Activated T-cell treated with anti-CD3 and anti-CD28 coated beads, Interleukin-2, amount 50 U/mL, for 72 hours (primary cell): ENCODE measurements around the gene ACE. TPM values are rescaled to one million over a fixed set of nuclear protein-coding genes. Genes with fewer than 3 reads are reported as not detected.
A peak's percentile ranks its signal among the peaks of the same experiment; 100 is the strongest.

Experiments used
- ATAC-seq, 2 donors: fragments of 150-1000 bp; cut with Tn5 transposase; replicated peaks in 1 of 2; 2 replicates each; pipeline ENCODE4 v1.10.0; 2021; ENCODE audit warnings: moderate library complexity in 2 of 2, mild to moderate bottlenecking in 1 of 2
- DNase-seq, 2 donors: peaks; one replicate each; pipeline ENCODE4 v3.0.0; 2021 to 2022; ENCODE audit warnings: mixed read lengths in 1 of 2
- H3K27ac Mint-ChIP-seq: one replicate; pipeline ENCODE4 v1.8.0; 2022; ENCODE audit warnings: mild to moderate bottlenecking, moderate library complexity, mixed read lengths
- H3K27me3 Mint-ChIP-seq: one replicate; pipeline ENCODE4 v1.8.0; 2022; ENCODE audit warnings: low read depth, mixed read lengths
- H3K36me3 Mint-ChIP-seq, 2 donors: one replicate each; pipeline ENCODE4 v1.8.0; 2022; ENCODE audit warnings: mixed read lengths in 2 of 2, mild to moderate bottlenecking in 1 of 2; ENCODE audit not compliant: insufficient read depth in 2 of 2
- H3K4me1 Mint-ChIP-seq: one replicate; pipeline ENCODE4 v1.8.0; 2022; ENCODE audit warnings: low read depth, mixed read lengths
- H3K4me3 Mint-ChIP-seq, 2 donors: one replicate each; pipeline ENCODE4 v1.8.0; 2022; ENCODE audit warnings: mild to moderate bottlenecking in 2 of 2, mixed read lengths in 2 of 2, moderate library complexity in 2 of 2
- H3K9me3 Mint-ChIP-seq, 2 donors: one replicate each; pipeline ENCODE4 v1.8.0; 2022; ENCODE audit warnings: mixed read lengths in 2 of 2
- total RNA-seq, 2 donors: library from RNA; stranded (reverse); gene quantifications; one replicate each; pipeline ENCODE4 v1.2.3, GENCODE V29; 2022

The ACE gene
- total RNA-seq, 2 donors from 2014 or later = 0.58 to 2.5 TPM

- Mint-ChIP-seq H3K27ac (no peak overlapping the region), H3K27me3 (no peaks in the 10 kb centered on the region), H3K36me3 (no peaks in the 10 kb centered on the region), H3K4me3 (no peak overlapping the region), H3K4me1 (no peaks in the 10 kb centered on the region), H3K9me3 (no peaks in the 10 kb centered on the region)
- no peak for ATAC-seq
- DNase-seq = no peak
Measured at GRCh38 chr17:63493411-63493810, 16.6 kb downstream of the ACE start.

GRCh38 chr17:63494300-63494928 lies 17.6 kb downstream of the ACE start:
- DNase-seq (no peak), ATAC-seq (no peak)
- no peaks in the 10 kb centered on the region for H3K27me3 Mint-ChIP-seq
- H3K27ac Mint-ChIP-seq = no peak overlapping the region
- no peaks in the 10 kb centered on the region for H3K4me1 Mint-ChIP-seq
- no peaks in the 10 kb centered on the region for H3K9me3 Mint-ChIP-seq
- H3K4me3 Mint-ChIP-seq = no peak overlapping the region
- no peaks in the 10 kb centered on the region for H3K36me3 Mint-ChIP-seq

- no peak for ATAC-seq
Measured at GRCh38 chr17:63495491-63495890, 18.6 kb downstream of the ACE start.

GRCh38 chr17:63496177-63496576 lies 19.3 kb downstream of the ACE start:
- Mint-ChIP-seq H3K4me1 (no peaks in the 10 kb centered on the region), H3K4me3 (no peak overlapping the region), H3K27ac (no peak overlapping the region), H3K9me3 (no peaks in the 10 kb centered on the region), H3K27me3 (peaks cover 9% of the 10 kb centered on the region), H3K36me3 (no peaks in the 10 kb centered on the region)
- ATAC-seq (no peak), DNase-seq (no peak)

More at GRCh38 chr17:63495491-63495890, 18.6 kb downstream of the ACE start:
- Mint-ChIP-seq H3K4me1 (no peaks in the 10 kb centered on the region), H3K27me3 (peaks cover 2% of the 10 kb centered on the region), H3K9me3 (no peaks in the 10 kb centered on the region), H3K36me3 (no peaks in the 10 kb centered on the region), H3K27ac (no peak overlapping the region), H3K4me3 (no peak overlapping the region)
- DNase-seq = no peak

GRCh38 chr17:63496663-63497400 lies 20.0 kb downstream of the ACE start:
- Mint-ChIP-seq H3K27me3 (peaks cover 15% of the 10 kb centered on the region), H3K27ac (no peak overlapping the region), H3K4me1 (no peaks in the 10 kb centered on the region), H3K4me3 (no peak overlapping the region), H3K9me3 (no peaks in the 10 kb centered on the region), H3K36me3 (no peaks in the 10 kb centered on the region)
- ATAC-seq (no peak), DNase-seq (no peak)

GRCh38 chr17:63497708-63498483 lies 21.0 kb downstream of the ACE start:
- H3K27ac Mint-ChIP-seq = no peak overlapping the region
- ATAC-seq (no peak), DNase-seq (no peak)
- H3K36me3 Mint-ChIP-seq = no peaks in the 10 kb centered on the region
- H3K4me1 Mint-ChIP-seq = no peaks in the 10 kb centered on the region
- peaks cover 18% of the 10 kb centered on the region for H3K27me3 Mint-ChIP-seq
- H3K4me3 Mint-ChIP-seq = no peak overlapping the region
- H3K9me3 Mint-ChIP-seq = no peaks in the 10 kb centered on the region

GRCh38 chr17:63498626-63499195 lies 21.9 kb downstream of the ACE start:
- H3K9me3 Mint-ChIP-seq = no peaks in the 10 kb centered on the region
- no peaks in the 10 kb centered on the region for H3K36me3 Mint-ChIP-seq
- H3K4me1 Mint-ChIP-seq = no peaks in the 10 kb centered on the region
- ATAC-seq = no peak
- DNase-seq = no peak
- no peak overlapping the region for H3K4me3 Mint-ChIP-seq
- no peak overlapping the region for H3K27ac Mint-ChIP-seq
- H3K27me3 Mint-ChIP-seq = peaks cover 22% of the 10 kb centered on the region

- peaks cover 39% of the 10 kb centered on the region for H3K27me3 Mint-ChIP-seq
- no peaks in the 10 kb centered on the region for H3K4me1 Mint-ChIP-seq
- H3K9me3 Mint-ChIP-seq = peaks cover 4% of the 10 kb centered on the region in 2 donors
- no peak overlapping the region for H3K4me3 Mint-ChIP-seq
- peak overlapping the region; percentile 10 for H3K27ac Mint-ChIP-seq
- DNase-seq (no peak), ATAC-seq (no peak)
- peaks cover 2 to 4% of the 10 kb centered on the region in 2 donors for H3K36me3 Mint-ChIP-seq
Measured at GRCh38 chr17:63500543-63501390, 23.9 kb downstream of the ACE start.

- no peak for ATAC-seq
- peaks cover 4 to 5% of the 10 kb centered on the region in 2 donors for H3K9me3 Mint-ChIP-seq
- H3K27ac Mint-ChIP-seq = no peak overlapping the region
Measured at GRCh38 chr17:63503341-63503705, 26.5 kb downstream of the ACE start.

GRCh38 chr17:63504261-63504660 lies 27.4 kb downstream of the ACE start:
- ATAC-seq = no peak
- no peak for DNase-seq
- H3K27ac Mint-ChIP-seq = no peak overlapping the region
- H3K27me3 Mint-ChIP-seq = peaks cover 43% of the 10 kb centered on the region
- no peaks in the 10 kb centered on the region for H3K4me1 Mint-ChIP-seq
- H3K4me3 Mint-ChIP-seq = no peak overlapping the region
- H3K9me3 Mint-ChIP-seq = peaks cover 4 to 5% of the 10 kb centered on the region in 2 donors
- H3K36me3 Mint-ChIP-seq = peaks cover 2 to 4% of the 10 kb centered on the region in 2 donors

More at GRCh38 chr17:63503341-63503705, 26.5 kb downstream of the ACE start:
- Mint-ChIP-seq H3K27me3 (peaks cover 43% of the 10 kb centered on the region), H3K4me1 (no peaks in the 10 kb centered on the region), H3K4me3 (no peak overlapping the region), H3K36me3 (peaks cover 2 to 4% of the 10 kb centered on the region in 2 donors)
- DNase-seq = no peak

GRCh38 chr17:63505341-63505740 lies 28.5 kb downstream of the ACE start:
- ATAC-seq (no peak), DNase-seq (no peak)
- peaks cover 43% of the 10 kb centered on the region for H3K27me3 Mint-ChIP-seq
- peaks cover 4 to 5% of the 10 kb centered on the region in 2 donors for H3K9me3 Mint-ChIP-seq
- no peak overlapping the region for H3K27ac Mint-ChIP-seq
- H3K4me1 Mint-ChIP-seq = no peaks in the 10 kb centered on the region
- H3K36me3 Mint-ChIP-seq = peaks cover 2 to 4% of the 10 kb centered on the region in 2 donors
- H3K4me3 Mint-ChIP-seq = no peak overlapping the region

- H3K4me1 Mint-ChIP-seq = no peaks in the 10 kb centered on the region
- H3K36me3 Mint-ChIP-seq = peaks cover 2 to 4% of the 10 kb centered on the region in 2 donors
- no peak for DNase-seq
- H3K27ac Mint-ChIP-seq = no peak overlapping the region
- no peak overlapping the region for H3K4me3 Mint-ChIP-seq
- H3K27me3 Mint-ChIP-seq = peaks cover 30% of the 10 kb centered on the region
- peaks cover 4 to 5% of the 10 kb centered on the region in 2 donors for H3K9me3 Mint-ChIP-seq
- no peak for ATAC-seq
Measured at GRCh38 chr17:63506627-63507026, 29.8 kb downstream of the ACE start.
